ENCODE data around the gene MPI. TPM values are rescaled to one million over a fixed set of nuclear protein-coding genes. Genes with fewer than 3 reads are reported as not detected.

The MPI gene
- total RNA-seq, 3 donors from 2014 or later (not counting 1 experiment from before 2014, with no cell fraction given), result 15.7 to 20.4 (median 18.8) TPM

DNA sequence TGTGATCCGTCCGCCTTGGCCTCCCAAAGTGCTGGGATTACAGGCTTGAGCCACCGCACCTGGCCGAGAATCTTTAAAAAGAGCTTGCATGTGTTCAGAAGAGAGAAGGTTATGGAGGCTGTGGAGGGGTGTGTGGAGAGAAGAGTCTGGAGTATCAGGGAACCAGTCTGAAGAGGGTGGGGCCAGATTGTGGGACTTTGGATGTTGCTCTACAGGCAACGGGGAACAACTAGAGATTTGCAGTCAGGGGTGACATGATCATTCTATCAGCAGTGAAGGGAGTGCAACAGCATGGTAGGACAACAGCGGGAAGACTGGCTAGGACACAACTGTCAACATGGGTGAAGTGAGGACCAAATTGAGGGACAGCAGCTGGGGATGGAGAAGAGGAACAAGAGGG lies 25.5 kb upstream of the MPI start:
- no peak for DNase-seq
- no peak for ATAC-seq
- no peaks in the 10 kb centered on the region for H3K27me3 Mint-ChIP-seq (ENCODE audit: low read depth in 2 of 2)
- peak overlapping the region; percentile 53 to 86 for H3K27ac Mint-ChIP-seq
- peak overlapping the region; percentile 7 for H3K4me3 Mint-ChIP-seq
- H3K9me3 Mint-ChIP-seq, result no peaks in the 10 kb centered on the region
- Histone ChIP-seq H3K4me3 (ENCODE audit: low read length) (no peak overlapping the region), H3K27me3 (ENCODE audit: control insufficient read depth, insufficient read depth, low read length) (no peaks in the 10 kb centered on the region), H3K27ac (ENCODE audit: low read length) (no peak overlapping the region), H3K9me3 (ENCODE audit: control insufficient read depth, insufficient read depth, low read length) (no peaks in the 10 kb centered on the region), H3K4me1 (ENCODE audit: control insufficient read depth, insufficient read depth, low read length) (peaks cover 69% of the 10 kb centered on the region), H3K36me3 (ENCODE audit: control insufficient read depth, insufficient read depth, low read length) (peaks cover 3% of the 10 kb centered on the region)
- intact Hi-C loops (cut with micrococcal nuclease), result no loop called here
- WGBS (ENCODE audit: insufficient coverage), result 83% methylated on average over 6 of the region's 6 CpGs
- TF ChIP-seq, protein P1, sequence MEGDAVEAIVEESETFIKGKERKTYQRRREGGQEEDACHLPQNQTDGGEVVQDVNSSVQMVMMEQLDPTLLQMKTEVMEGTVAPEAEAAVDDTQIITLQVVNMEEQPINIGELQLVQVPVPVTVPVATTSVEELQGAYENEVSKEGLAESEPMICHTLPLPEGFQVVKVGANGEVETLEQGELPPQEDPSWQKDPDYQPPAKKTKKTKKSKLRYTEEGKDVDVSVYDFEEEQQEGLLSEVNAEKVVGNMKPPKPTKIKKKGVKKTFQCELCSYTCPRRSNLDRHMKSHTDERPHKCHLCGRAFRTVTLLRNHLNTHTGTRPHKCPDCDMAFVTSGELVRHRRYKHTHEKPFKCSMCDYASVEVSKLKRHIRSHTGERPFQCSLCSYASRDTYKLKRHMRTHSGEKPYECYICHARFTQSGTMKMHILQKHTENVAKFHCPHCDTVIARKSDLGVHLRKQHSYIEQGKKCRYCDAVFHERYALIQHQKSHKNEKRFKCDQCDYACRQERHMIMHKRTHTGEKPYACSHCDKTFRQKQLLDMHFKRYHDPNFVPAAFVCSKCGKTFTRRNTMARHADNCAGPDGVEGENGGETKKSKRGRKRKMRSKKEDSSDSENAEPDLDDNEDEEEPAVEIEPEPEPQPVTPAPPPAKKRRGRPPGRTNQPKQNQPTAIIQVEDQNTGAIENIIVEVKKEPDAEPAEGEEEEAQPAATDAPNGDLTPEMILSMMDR (IDR thresholded peaks at IDR 0.05), result no peak
- H3K4me1 Mint-ChIP-seq, result peaks cover 59 to 70% of the 10 kb centered on the region in 2 donors
- no peaks in the 10 kb centered on the region for H3K36me3 Mint-ChIP-seq

DNA sequence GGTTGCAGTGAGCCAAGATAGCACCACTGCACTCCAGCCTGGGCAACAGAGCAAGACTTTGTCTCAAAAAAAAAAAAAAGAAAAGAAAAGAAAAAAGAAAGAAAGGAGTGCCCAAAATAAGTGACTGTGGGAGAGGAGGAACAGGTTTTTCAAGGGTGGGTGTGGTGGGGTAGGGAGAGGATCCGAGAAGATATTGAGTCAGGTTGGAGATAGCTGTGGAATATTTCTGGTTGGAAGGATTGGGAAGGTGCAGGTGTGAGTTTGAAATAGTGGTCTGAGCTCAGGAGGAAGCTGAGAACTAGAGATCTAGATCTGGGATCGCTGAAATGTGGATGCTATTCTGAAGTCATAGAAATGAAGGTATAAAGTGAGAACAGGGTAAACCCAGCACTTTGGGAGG lies 24.5 kb upstream of the MPI start:
- Histone ChIP-seq H3K36me3 (ENCODE audit: control insufficient read depth, insufficient read depth, low read length) (peaks cover 3% of the 10 kb centered on the region), H3K9me3 (ENCODE audit: control insufficient read depth, insufficient read depth, low read length) (no peaks in the 10 kb centered on the region), H3K4me3 (ENCODE audit: low read length) (no peak overlapping the region), H3K27ac (ENCODE audit: low read length) (no peak overlapping the region), H3K27me3 (ENCODE audit: control insufficient read depth, insufficient read depth, low read length) (no peaks in the 10 kb centered on the region), H3K4me1 (ENCODE audit: control insufficient read depth, insufficient read depth, low read length) (peaks cover 69% of the 10 kb centered on the region)
- ATAC-seq (no peak), DNase-seq (no peak)
- Mint-ChIP-seq H3K36me3 (no peaks in the 10 kb centered on the region), H3K9me3 (no peaks in the 10 kb centered on the region), H3K4me3 (peak overlapping the region; percentile 59), H3K27ac (peak overlapping the region; percentile 16 to 71), H3K27me3 (ENCODE audit: low read depth in 2 of 2) (no peaks in the 10 kb centered on the region), H3K4me1 (peaks cover 63 to 74% of the 10 kb centered on the region in 2 donors)
- intact Hi-C loops (cut with micrococcal nuclease), result no loop called here
- TF ChIP-seq, protein P1 (IDR thresholded peaks at IDR 0.05), result no peak
- 76% methylated on average over 2 of the region's 2 CpGs for WGBS (ENCODE audit: insufficient coverage)

- H3K4me3 Mint-ChIP-seq, result peak overlapping the region; percentile 65
- H3K27ac Mint-ChIP-seq, result peak overlapping the region; percentile 16 to 71
- intact Hi-C loops (cut with micrococcal nuclease), result no loop called here
- peaks cover 3% of the 10 kb centered on the region for H3K36me3 ChIP-seq (ENCODE audit: control insufficient read depth, insufficient read depth, low read length)
- H3K9me3 ChIP-seq (ENCODE audit: control insufficient read depth, insufficient read depth, low read length), result no peaks in the 10 kb centered on the region
- peaks cover 75% of the 10 kb centered on the region for H3K4me1 ChIP-seq (ENCODE audit: control insufficient read depth, insufficient read depth, low read length)
- no peak for DNase-seq
- 95% methylated on average over 6 of the region's 6 CpGs for WGBS (ENCODE audit: insufficient coverage)
- H3K27ac ChIP-seq (ENCODE audit: low read length), result no peak overlapping the region
- ATAC-seq, result no peak
- peaks cover 70 to 81% of the 10 kb centered on the region in 2 donors for H3K4me1 Mint-ChIP-seq
- H3K9me3 Mint-ChIP-seq, result no peaks in the 10 kb centered on the region
- no peaks in the 10 kb centered on the region for H3K36me3 Mint-ChIP-seq
- H3K27me3 Mint-ChIP-seq (ENCODE audit: low read depth in 2 of 2), result no peaks in the 10 kb centered on the region
- TF ChIP-seq, protein P1 (IDR thresholded peaks at IDR 0.05), result no peak
- H3K27me3 ChIP-seq (ENCODE audit: control insufficient read depth, insufficient read depth, low read length), result no peaks in the 10 kb centered on the region
- no peak overlapping the region for H3K4me3 ChIP-seq (ENCODE audit: low read length)
Measured at GRCh38 chr15:74866090-74866489, 23.8 kb upstream of the MPI start.

GRCh38 chr15:74867466-74868038 lies 22.3 kb upstream of the MPI start:
- DNase-seq, result no peak
- TF ChIP-seq, protein P1 (IDR thresholded peaks at IDR 0.05), result no peak
- Histone ChIP-seq H3K27me3 (ENCODE audit: control insufficient read depth, insufficient read depth, low read length) (no peaks in the 10 kb centered on the region), H3K36me3 (ENCODE audit: control insufficient read depth, insufficient read depth, low read length) (peaks cover 3% of the 10 kb centered on the region), H3K27ac (ENCODE audit: low read length) (peak overlapping the region; percentile 42), H3K4me3 (ENCODE audit: low read length) (no peak overlapping the region), H3K9me3 (ENCODE audit: control insufficient read depth, insufficient read depth, low read length) (no peaks in the 10 kb centered on the region), H3K4me1 (ENCODE audit: control insufficient read depth, insufficient read depth, low read length) (peaks cover 89% of the 10 kb centered on the region)
- Mint-ChIP-seq H3K27ac (peak overlapping the region; percentile 83 to 95), H3K27me3 (ENCODE audit: low read depth in 2 of 2) (no peaks in the 10 kb centered on the region), H3K4me1 (peaks cover 76 to 85% of the 10 kb centered on the region in 2 donors), H3K9me3 (no peaks in the 10 kb centered on the region), H3K4me3 (peak overlapping the region; percentile 72), H3K36me3 (no peaks in the 10 kb centered on the region)
- intact Hi-C loops (cut with micrococcal nuclease), result no loop called here
- no peak for ATAC-seq
- 50% methylated on average over 1 of the region's 1 CpG for WGBS (ENCODE audit: insufficient coverage)

All from natural killer cell (primary cell).